ENCODE results near the gene PAX2.

Gene PAX2

DNA sequence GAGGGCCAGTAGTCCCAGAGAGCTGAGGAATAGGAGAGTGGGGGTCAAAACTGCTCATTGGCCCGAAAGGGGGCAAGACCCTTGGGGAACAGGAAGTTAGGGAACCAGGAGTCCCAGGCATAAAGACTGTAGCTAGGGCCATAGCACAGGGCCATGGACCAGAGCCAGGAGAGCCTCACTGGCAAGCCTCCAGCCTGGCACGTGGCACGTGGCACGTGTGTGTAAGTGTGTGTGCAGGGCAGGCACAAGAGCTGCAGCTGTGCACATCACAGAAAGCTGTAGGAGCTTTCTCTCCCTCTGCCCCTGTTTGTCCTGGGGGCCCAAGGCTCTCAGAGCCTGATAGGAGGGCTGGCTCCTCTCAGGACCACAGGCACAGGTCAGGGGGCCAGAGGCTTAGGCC is 119.6 kb downstream of the PAX2 start:
- no peak for DNase-seq

DNA sequence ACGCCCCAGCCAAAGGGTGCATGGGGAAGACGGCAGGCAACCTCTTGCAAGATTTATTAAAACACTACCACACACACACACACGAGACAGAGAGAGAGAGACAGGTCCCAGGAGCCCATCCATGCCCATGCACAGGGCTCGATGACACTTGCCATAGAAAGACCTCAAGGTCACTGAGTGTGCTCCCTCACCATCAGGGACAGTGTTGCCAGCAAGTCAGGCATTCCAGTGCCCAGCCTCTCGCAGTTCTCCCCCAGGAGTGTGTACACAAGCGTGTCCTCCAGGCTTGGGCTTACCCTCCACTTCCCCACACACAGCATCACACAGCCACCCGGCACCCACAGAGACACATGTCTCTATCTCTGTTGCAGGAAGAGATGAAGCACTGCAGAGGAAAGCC is 120.6 kb downstream of the PAX2 start:
- DNase-seq, result no peak

DNA sequence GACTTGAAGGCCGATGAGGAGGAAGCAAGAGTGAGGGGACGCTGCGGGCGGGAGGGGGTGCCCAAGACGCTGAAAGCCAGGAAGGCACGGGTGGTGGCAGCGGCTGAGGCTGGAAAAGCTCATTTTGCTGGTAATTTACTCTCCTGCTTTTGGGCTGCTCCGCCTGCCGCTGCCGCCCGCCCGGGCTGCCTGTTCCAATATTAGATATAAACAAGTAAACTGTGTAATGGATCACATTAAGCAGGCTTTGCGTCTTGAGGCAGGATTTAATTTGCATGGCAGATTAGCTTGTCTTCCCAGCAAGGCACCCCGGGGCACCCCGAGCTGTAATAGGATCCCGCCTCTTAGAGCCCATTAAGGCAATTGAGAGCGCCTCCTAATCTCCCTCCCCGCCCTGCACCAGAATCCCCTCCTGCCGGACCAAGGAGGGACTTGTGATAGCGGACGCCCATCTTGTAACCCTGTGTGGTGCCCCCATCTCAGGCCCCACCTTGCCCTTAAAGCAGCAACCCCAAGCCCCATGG is 121.3 kb downstream of the PAX2 start:
- DNase-seq, result no peak

DNA sequence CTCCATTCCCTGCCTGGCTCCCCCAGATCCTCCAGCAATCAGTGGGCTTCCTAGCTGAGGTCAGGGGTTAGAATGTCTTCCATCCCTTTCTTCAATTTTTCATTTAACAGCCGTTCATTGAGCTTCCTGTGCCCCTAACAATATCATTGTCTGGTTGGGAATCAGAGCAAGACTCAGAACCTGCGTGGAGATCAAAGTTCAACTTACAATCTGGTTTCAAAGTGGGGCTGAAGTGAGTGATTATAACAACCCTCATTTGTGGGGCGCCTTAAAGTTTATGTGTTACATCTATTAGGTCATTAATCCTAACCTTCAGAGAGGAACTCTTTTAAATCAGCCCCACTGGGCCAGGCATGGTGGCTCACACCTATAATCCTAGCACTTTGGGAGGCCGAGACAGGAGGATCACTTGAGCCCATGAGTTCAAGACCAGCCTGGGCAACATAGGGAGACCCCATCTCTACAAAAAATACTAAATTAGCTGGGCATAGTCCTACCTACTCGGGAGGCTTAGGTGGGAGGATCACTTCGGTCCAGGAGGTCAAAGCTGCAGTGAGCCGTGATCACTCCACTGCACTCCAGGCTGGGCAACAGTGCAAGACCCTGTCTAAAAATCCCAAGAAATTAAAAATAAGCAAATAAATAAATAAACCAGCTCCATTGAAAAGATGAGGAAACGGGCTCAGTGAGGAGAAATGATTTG is 122.0 kb downstream of the PAX2 start:
- no peak for DNase-seq

DNA sequence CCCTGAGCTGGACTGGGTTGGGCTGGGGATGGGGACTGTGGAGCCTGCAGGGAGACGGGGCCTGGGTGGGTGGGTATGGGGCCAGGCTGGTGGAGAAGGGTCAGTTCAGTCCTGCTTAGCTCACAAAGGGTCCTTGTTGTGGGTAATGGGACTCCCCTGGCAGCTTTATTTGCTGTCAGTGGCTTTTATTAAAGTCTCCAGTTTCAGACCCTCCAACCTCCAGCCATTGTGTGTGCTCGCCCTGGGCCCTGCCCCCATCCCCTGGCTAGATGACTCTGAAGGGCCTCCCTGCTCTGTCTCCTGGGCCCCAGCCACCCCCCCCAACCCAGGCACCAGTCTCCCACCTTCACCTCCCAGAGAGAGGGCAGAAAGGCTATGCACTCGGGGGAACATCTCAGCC is 123.0 kb downstream of the PAX2 start:
- DNase-seq, result no peak

DNA sequence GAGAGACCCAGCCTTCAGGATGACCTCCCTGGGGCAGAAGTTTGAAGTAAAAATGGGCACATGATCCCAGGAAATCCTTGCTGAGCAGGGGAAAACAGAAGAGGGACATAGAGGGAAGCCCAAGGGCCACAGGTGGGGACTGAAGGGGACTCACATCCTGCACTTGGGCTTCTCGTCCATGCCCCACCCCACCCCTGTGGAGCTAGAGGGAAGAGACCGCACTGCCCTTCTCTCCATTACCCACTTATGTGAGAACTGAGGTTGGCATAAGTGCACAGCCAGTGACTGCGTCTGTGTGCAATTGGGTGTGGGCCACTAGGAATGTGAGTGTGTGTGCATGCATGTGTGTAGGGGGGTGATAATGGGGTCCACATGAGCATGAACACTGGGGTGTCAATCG is 124.0 kb downstream of the PAX2 start:
- no peak for DNase-seq

DNA sequence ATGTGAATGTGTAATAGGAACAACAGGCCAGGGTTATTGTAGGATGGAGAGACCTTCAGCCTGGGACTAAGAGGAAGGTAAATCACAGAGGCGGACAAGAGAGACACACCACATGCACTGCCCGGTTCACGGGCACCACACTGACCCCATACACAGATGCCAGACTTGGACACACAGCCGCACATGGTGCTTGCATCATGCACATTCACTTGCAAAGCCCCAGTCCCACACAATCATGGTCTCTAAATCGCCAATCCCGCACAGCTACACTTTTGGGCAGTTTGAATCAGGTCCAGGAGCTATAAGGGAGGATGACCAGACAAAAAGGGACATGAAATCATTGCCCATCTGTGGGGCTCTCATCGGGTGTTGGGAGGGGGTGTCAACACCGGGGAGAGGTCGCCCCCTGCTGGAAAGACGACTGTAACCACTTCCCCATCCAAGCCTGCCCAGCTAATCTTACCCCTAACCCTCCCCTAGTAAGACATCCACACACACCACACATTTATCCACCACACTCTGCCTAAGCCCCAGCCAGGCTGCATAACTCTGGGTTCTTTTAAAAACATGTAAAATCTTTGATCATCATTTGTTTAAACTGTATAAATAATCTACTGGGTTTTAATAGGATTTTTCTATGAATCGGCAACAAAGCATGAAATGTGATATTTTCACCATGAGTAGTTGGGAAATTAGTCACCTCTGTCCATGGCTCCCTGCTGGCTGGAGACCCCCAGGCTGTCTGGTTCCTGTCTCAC is 126.8 kb downstream of the PAX2 start:
- peak; percentile 26 to 43 for DNase-seq

DNA sequence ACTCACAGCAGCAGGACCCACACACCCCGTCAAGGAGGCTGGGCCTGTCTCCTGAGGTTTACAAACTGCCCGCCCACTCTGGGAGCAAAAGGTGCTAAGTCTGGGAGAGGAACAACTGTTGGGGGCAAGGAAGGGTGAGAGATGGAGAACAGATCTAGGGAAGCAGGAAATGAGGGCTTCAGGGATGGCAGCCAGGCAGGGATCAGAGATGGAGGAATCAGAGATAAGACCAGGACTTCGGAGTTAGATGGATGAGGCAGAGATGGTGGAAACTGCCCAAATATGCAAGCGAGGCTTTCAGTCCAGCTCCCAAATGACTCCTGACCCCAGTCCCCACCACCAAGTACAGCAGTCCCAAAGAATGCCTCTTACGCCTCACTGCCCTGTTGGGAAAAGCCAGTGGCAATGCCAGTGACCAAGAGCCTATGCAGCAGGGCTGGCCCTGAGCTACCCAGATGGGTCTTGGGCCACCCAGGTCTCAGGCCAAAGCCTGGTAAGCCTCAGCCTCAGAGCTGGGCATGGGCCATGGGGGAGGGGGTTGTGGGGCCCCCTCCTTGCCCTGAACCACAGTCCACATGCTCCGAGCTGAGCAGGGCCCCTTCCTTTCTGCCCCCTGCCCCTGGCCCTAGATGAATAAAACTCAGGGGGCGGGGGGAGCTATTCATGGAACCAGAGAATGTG is 127.9 kb downstream of the PAX2 start:
- DNase-seq, result no peak

DNA sequence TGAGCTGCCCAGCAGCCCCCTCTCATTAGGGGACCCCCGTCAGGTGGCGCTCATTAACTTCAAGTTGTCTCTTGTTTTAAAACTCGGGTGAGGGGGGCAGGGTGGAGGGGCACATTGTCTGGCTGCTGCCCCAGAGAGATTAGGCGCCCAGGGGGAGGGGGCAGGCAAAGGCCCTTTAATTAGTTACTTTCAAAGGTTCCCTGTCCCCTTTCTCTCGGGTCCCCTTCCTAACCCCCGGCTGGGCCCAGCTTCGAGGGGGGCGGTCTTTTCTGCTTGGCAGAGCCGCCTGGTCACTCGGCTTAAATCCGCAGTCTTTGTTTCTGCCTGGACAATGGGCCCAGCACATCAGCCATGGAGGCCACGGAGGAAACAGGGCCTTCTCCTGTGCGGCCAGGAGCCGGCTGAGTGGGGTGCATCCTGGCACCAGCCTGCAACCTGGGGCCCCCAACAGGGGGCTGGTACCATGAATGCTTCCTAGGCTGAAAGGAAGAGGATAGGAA is 128.5 kb downstream of the PAX2 start:
- no peak for DNase-seq

DNA sequence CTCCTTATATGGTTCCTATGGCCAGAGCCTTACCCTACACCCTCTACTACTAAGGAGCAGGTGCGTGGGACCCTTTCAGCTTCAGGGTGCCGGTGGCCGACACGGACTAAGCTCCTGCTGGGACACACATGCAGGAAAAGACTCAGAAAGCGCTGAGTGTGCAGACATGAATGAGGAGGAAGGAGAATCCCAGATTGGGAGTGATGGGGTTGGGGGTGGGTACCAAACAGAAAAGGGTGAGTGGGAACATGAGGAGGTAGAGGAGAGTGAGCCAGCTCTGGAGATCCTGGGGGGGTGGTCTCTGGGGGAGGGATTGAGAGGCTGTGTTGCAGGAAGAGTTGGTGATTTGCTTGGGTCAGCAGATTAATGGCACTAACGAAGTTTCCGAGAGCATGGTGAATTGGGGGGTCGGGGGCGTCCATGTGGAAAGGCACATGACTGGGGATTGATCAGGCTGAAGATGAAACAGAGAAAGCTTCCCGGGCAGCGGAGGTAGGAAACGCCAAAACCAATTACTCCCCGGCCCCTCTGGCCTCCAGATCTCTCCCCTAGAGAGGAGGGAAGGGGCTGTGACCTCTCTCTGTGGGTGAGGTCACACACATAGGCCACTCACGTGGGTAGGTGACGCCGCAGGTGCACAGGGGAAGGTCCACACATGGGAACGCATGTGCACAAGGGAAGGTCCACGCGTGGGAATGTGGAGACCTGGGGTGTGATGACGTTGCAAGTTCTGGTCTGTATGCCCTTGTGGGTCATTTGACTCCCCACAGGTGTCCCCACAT is 129.5 kb downstream of the PAX2 start:
- no peak for DNase-seq

DNA sequence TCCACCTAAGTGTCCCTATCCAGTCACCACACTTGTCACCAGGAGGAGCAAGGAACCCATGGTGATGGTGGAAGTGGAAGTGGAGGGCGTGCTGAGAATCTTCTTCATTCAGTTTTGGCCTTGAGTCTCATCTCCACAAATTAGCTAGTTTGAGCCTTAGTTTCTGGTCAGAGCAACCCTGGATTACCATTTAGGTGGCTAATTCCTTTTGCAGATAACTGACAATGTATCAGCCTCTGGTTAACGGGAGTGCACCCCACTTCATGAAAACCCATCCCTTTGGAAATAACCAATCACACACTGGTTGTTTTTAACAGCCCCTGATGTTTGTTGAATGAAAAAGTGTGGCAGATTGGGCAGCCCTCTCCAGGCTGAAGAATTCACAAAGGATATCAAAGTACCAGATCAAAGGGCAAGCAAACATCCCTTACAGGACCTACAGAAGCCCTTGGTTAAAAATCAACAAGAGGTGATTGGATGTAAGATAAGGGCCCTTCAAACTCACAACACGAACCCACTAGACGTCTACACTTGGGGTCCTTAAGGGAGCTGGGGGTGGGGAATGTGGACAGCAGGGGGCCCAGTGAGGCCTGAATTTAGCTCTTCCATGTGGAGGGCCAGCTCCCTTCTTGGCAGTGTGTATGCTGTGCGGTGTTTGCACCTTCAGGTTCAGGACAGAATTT is 130.2 kb downstream of the PAX2 start:
- no peak for DNase-seq

DNA sequence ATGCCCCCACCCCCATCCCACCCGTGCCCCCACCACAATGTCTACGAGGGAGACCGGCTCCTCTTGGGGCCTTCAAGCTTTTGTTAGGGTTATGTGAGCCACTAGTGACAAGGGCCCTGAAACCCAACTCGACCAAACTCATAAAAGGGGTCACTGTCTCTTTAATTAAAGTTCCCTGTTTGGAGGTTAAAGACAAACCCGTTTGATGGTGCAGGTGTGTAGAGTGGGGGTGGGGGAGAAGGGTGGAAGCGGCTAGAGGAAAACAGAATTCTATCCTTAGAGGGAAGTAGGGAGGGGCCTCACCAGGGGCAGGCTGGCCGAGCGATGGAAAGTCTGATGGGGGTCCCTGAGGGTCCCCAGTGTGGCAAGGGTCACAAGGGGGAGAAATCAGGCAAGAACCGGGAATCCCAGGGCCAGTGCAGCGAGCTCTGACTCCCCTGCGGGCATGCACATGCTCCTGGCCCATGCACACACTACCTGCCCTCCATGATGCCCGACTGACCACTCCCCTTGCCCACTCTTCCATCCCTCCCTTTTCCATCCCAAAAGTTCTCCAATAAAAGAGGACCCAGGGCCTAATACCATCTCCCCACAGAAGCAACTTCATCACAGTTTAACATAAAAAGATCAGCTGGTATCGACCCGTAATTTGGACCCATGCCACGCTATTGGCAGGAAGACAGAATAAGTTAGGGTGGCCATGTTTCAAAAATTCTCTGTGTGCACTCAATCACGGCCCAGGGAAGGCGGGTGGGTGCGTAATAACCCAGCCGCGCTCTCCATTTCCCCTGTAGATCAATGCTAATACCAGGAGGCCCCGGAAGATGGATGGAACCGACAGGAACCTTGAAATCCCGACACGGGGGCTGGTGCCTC is 131.4 kb downstream of the PAX2 start:
- no peak for DNase-seq

DNA sequence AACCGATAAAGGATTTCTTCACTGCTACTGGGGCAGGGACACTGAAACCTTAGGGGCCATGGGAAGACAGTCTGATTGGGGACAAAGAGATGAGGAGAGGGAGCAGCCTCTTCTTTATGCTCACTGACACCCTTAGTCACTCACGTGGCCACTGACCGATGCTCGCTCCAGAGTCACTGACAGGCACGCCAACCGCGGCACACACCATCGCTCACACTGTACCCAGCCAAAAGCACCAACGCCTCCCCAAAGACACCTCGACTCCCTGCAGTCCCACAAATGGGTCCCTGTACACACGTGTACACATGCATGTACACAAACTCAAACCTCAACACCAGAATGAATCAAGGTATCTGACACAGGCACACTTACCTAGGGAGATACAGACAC is 132.1 kb downstream of the PAX2 start:
- no peak for DNase-seq

DNA sequence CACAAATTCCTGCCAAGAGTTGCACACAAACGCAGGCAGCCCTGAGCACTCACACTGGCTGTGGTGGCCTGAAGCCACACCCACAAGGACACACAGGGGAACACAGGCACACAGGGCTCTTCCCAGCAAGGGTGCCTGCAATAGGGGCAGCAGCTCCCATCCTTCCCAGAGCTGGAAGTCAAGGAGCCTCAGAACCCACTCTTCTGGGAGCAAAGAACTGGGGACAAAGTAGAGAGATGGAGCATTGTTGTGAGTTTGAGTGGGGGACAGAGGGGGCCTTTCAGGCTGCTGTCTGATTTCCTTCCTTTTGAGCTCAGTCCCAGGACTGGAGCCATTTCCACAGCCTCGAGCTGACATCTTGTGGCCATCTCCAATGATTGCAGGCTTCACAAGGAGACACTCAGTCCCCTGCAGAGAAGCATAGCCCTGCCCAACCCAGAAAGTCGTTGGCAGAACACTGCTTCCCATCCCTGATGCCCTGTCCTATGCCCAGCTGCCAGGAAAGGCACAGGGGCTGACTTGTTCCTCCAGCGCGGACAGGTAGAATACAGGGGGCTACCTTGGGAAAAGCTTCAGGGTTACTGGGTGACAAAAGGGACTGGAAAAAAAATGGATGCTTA is 133.0 kb downstream of the PAX2 start:
- peak; percentile 14 to 25 for DNase-seq

Measured in CD4-positive, alpha-beta T cell treated with Interleukin-4 for 1 hour (primary cell).